ENCODE data around the gene LEFTY2. TPM values are rescaled to one million over a fixed set of nuclear protein-coding genes. Genes with fewer than 3 reads are reported as not detected.
"Not testable (repeated sequence)": the region's sequence is repeated elsewhere in the genome, so short reads cannot be mapped to it uniquely, and the experiment has no call there.

LEFTY2 gene
- total RNA-seq, 2 donors from 2014 or later: 6.2 to 9.4 TPM

GRCh38 chr1:225944387-225944786 lies 3.4 kb upstream of the LEFTY2 start:
- H3K27ac ChIP-seq: no peak overlapping the region
- no peaks in the 10 kb centered on the region for H3K27me3 ChIP-seq (replicated peaks; ENCODE audit: insufficient read depth)
- peaks cover 12 to 22% of the 10 kb centered on the region in 2 donors for H3K4me1 ChIP-seq (ENCODE audit: control insufficient read depth in 1 of 2, low read depth in 2 of 2)
- TF ChIP-seq CTCF (IDR thresholded peaks at IDR 0.05): no peak
- no peak for ATAC-seq (ENCODE audit: insufficient number of reproducible peaks, low FRiP score, low read depth)
- H3K9me3 ChIP-seq: no peaks in the 10 kb centered on the region
- no peak overlapping the region for H3K4me3 ChIP-seq
- no peaks in the 10 kb centered on the region for H3K36me3 ChIP-seq
- no peak for DNase-seq (ENCODE audit: low spot score)

- Histone ChIP-seq H3K4me1 (ENCODE audit: control insufficient read depth in 1 of 2, low read depth in 2 of 2) (peaks cover 12 to 22% of the 10 kb centered on the region in 2 donors), H3K9me3 (no peaks in the 10 kb centered on the region), H3K36me3 (no peaks in the 10 kb centered on the region), H3K27ac (no peak overlapping the region), H3K27me3 (replicated peaks; ENCODE audit: insufficient read depth) (no peaks in the 10 kb centered on the region), H3K4me3 (no peak overlapping the region)
- no peak for TF ChIP-seq CTCF (IDR thresholded peaks at IDR 0.05)
- DNase-seq (ENCODE audit: low spot score) (no peak), ATAC-seq (ENCODE audit: insufficient number of reproducible peaks, low FRiP score, low read depth) (no peak)
These were observed 2.6 kb upstream of the LEFTY2 start for GRCh38 chr1:225943582-225943981.

GRCh38 chr1:225942574-225942973 lies 1.6 kb upstream of the LEFTY2 start:
- Histone ChIP-seq H3K27me3 (replicated peaks; ENCODE audit: insufficient read depth) (no peaks in the 10 kb centered on the region), H3K27ac (no peak overlapping the region), H3K36me3 (no peaks in the 10 kb centered on the region), H3K4me3 (no peak overlapping the region), H3K9me3 (no peaks in the 10 kb centered on the region), H3K4me1 (ENCODE audit: control insufficient read depth in 1 of 2, low read depth in 2 of 2) (peaks cover 12 to 22% of the 10 kb centered on the region in 2 donors)
- no peak for DNase-seq (ENCODE audit: low spot score)
- no peak for TF ChIP-seq CTCF (IDR thresholded peaks at IDR 0.05)
- no peak for ATAC-seq (ENCODE audit: insufficient number of reproducible peaks, low FRiP score, low read depth)

- ATAC-seq (ENCODE audit: insufficient number of reproducible peaks, low FRiP score, low read depth) (no peak), DNase-seq (ENCODE audit: low spot score) (no peak)
- Histone ChIP-seq H3K4me3 (no peak overlapping the region), H3K36me3 (no peaks in the 10 kb centered on the region), H3K27ac (peak overlapping the region in 1 of 2 donors; percentile 63), H3K9me3 (no peaks in the 10 kb centered on the region), H3K27me3 (replicated peaks; ENCODE audit: insufficient read depth) (no peaks in the 10 kb centered on the region), H3K4me1 (ENCODE audit: control insufficient read depth in 1 of 2, low read depth in 2 of 2) (peaks cover 12 to 22% of the 10 kb centered on the region in 2 donors)
- TF ChIP-seq CTCF (IDR thresholded peaks at IDR 0.05): no peak
These were observed 862 bp upstream of the LEFTY2 start for GRCh38 chr1:225941942-225942222.

GRCh38 chr1:225940385-225941151 lies 452 bp downstream of the LEFTY2 start:
- no peaks in the 10 kb centered on the region for H3K36me3 ChIP-seq
- no peak for TF ChIP-seq CTCF (IDR thresholded peaks at IDR 0.05)
- peak overlapping the region; percentile 52 for H3K4me3 ChIP-seq
- H3K9me3 ChIP-seq: no peaks in the 10 kb centered on the region
- ATAC-seq (ENCODE audit: insufficient number of reproducible peaks, low FRiP score, low read depth) (no peak), DNase-seq (ENCODE audit: low spot score) (no peak)
- H3K27ac ChIP-seq: peak overlapping the region; percentile 63 to 79
- H3K27me3 ChIP-seq (replicated peaks; ENCODE audit: insufficient read depth): no peaks in the 10 kb centered on the region
- H3K4me1 ChIP-seq (ENCODE audit: control insufficient read depth in 1 of 2, low read depth in 2 of 2): peaks cover 12 to 22% of the 10 kb centered on the region in 2 donors

GRCh38 chr1:225939939-225940310 lies 1.1 kb downstream of the LEFTY2 start:
- H3K36me3 ChIP-seq; H3K27me3 ChIP-seq (replicated peaks; ENCODE audit: insufficient read depth); H3K27ac ChIP-seq; H3K4me3 ChIP-seq; H3K9me3 ChIP-seq; ATAC-seq (ENCODE audit: insufficient number of reproducible peaks, low FRiP score, low read depth); DNase-seq (ENCODE audit: low spot score): not testable (repeated sequence)
- H3K4me1 ChIP-seq (ENCODE audit: control insufficient read depth in 1 of 2, low read depth in 2 of 2): peaks cover 12 to 22% of the 10 kb centered on the region in 2 donors

- not testable (repeated sequence) for DNase-seq (ENCODE audit: low spot score); H3K27me3 ChIP-seq (replicated peaks; ENCODE audit: insufficient read depth); H3K9me3 ChIP-seq; H3K36me3 ChIP-seq; ATAC-seq (ENCODE audit: insufficient number of reproducible peaks, low FRiP score, low read depth); H3K27ac ChIP-seq; H3K4me3 ChIP-seq
- H3K4me1 ChIP-seq (ENCODE audit: control insufficient read depth in 1 of 2, low read depth in 2 of 2): peaks cover 12 to 22% of the 10 kb centered on the region in 2 donors
These were observed 1.7 kb downstream of the LEFTY2 start for GRCh38 chr1:225939097-225939938.
